T-helper 2 cell (primary cell): ENCODE measurements around the gene SMIM13.

Source experiments
- DNase-seq, 5 experiments: peaks; one replicate each; pipeline versions ENCODE4 v3.0.0 to v3.0.0-alpha.2; 2012 to 2022

The SMIM13 gene

GRCh38 chr6:11123978-11124377 lies 30.3 kb downstream of the SMIM13 start:
- DNase-seq = no peak

GRCh38 chr6:11126876-11127275 lies 33.2 kb downstream of the SMIM13 start:
- no peak for DNase-seq

- DNase-seq = no peak
Measured at GRCh38 chr6:11128608-11129007, 35.0 kb downstream of the SMIM13 start.

- no peak for DNase-seq
Measured at GRCh38 chr6:11129908-11130565, 36.4 kb downstream of the SMIM13 start.

GRCh38 chr6:11130605-11131004 lies 37.0 kb downstream of the SMIM13 start:
- DNase-seq = no peak

- DNase-seq = no peak
Measured at GRCh38 chr6:11132194-11132888, 38.7 kb downstream of the SMIM13 start.

- no peak for DNase-seq
Measured at GRCh38 chr6:11133281-11133680, 39.6 kb downstream of the SMIM13 start.

- no peak for DNase-seq
Measured at GRCh38 chr6:11136809-11137208, 43.2 kb downstream of the SMIM13 start.

GRCh38 chr6:11139051-11139960 lies 45.7 kb downstream of the SMIM13 start:
- DNase-seq = no peak

GRCh38 chr6:11140056-11140455 lies 46.4 kb downstream of the SMIM13 start:
- DNase-seq = no peak

- DNase-seq = no peak
Measured at GRCh38 chr6:11141295-11141694, 47.7 kb downstream of the SMIM13 start.

- DNase-seq = no peak
Measured at GRCh38 chr6:11142296-11143027, 48.8 kb downstream of the SMIM13 start.

GRCh38 chr6:11143394-11144371 lies 50.0 kb downstream of the SMIM13 start:
- DNase-seq = no peak

- DNase-seq = peak; percentile 38 to 75 (median 55)
Measured at GRCh38 chr6:11144393-11144851, 50.8 kb downstream of the SMIM13 start.

GRCh38 chr6:11146117-11146826 lies 52.6 kb downstream of the SMIM13 start:
- no peak for DNase-seq

- DNase-seq = no peak
Measured at GRCh38 chr6:11149551-11149950, 55.9 kb downstream of the SMIM13 start.

GRCh38 chr6:11151488-11151887 lies 57.9 kb downstream of the SMIM13 start:
- DNase-seq = no peak

GRCh38 chr6:11152581-11152980 lies 58.9 kb downstream of the SMIM13 start:
- DNase-seq = no peak

- no peak for DNase-seq
Measured at GRCh38 chr6:11153447-11153846, 59.8 kb downstream of the SMIM13 start.

GRCh38 chr6:11155589-11155988 lies 62.0 kb downstream of the SMIM13 start:
- no peak for DNase-seq

- no peak for DNase-seq
Measured at GRCh38 chr6:11160199-11160598, 66.6 kb downstream of the SMIM13 start.
